Thyroid gland (tissue), 4 donors: ENCODE data around the gene MCAM.

Source experiments
- CTCF ChIP-seq, 6 experiments: fragments of 200-600 bp in 3 of 6; fragments of 450-650 bp in 3 of 6; sonication (generic) in 3 of 6; IDR thresholded peaks; one replicate each; pipeline ENCODE4 v1.5.1; 2016 to 2019; ENCODE audit warnings: antibody characterized with exemption in 6 of 6, mild to moderate bottlenecking in 2 of 6, inconsistent platforms in 1 of 6, moderate library complexity in 1 of 6
- POLR2A ChIP-seq, 2 donors: fragments of 450-650 bp; IDR thresholded peaks; one replicate each; pipeline ENCODE4 v1.6.1; 2017; ENCODE audit warnings: antibody characterized with exemption in 2 of 2, mild to moderate bottlenecking in 2 of 2, moderate library complexity in 1 of 2

GRCh38 chr11:119344291-119345010 is 27.5 kb upstream of the MCAM start:
- no peak for TF ChIP-seq CTCF (IDR thresholded peaks at IDR 0.05)
- no peak for TF ChIP-seq POLR2A (IDR thresholded peaks at IDR 0.05)
